UCSD-AML1 (cell line): Measurements from ENCODE around the gene ADAMTS2.
"Not testable (repeated sequence)": the region's sequence is repeated elsewhere in the genome, so short reads cannot be mapped to it uniquely, and the experiment has no call there.

ENCODE experiments used
- DNase-seq: peaks from one replicate; lab custom pipeline; 2025; ENCODE audit not compliant: unreplicated experiment; lab: John Stamatoyannopoulos, UW

Gene ADAMTS2

GRCh38 chr5:179297486-179298180, 47.6 kb downstream of the ADAMTS2 start:
- DNase-seq: no peak

GRCh38 chr5:179297026-179297425, 48.2 kb downstream of the ADAMTS2 start:
- DNase-seq: no peak

DNA sequence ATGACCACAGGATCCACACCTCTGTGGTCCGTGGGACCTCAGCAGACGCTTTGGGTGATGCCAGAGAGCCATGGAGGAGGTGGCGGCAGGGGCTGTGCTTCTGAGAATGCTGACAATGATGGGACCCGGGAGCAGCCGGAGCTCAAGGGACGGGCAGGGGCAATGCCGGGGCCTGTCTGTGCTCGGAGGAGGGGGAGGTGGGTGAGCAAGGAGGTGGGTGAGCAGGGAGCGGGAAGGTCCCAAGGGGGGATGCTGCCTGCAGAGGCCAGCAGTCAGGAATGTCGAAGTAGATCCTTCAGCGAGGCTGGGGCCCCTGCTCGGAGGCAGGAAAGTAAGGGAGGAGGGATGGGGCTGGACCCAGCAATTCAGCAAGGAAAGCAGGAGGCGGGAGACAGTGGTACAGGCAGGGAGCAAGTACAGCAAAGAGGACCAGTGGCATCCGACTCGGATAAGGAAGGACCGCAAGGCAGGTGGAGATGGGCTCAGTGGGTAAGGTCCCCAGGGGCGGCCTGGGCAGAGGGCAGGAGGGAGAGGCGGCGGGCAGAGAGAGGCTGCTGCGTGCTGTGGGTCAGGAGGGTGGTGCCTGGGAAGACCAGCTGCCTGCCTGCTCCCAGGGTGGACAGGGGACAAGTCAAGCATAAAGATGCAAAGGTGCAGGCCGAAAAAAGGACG, 49.0 kb downstream of the ADAMTS2 start:
- no peak for DNase-seq

DNA sequence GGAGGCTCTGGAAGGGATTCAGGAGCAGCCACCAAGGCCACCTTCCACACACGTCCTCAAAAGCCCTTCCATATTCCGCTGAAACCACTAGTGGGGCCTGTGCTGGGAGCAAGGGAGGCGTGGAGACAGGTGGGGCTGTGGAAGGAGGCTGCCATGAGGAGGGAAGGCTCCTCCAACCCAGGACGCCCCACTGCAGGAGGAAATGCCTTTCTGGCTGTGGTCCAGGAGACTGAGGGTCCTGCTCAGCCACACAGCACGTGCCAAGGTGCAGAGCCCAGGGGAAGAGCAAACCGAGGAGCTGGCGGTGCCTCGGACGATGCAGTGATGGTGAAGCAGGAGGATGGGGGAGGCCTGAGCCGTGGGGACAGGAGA, 49.5 kb downstream of the ADAMTS2 start:
- DNase-seq: no peak

GRCh38 chr5:179294891-179295777, 50.1 kb downstream of the ADAMTS2 start:
- no peak for DNase-seq

DNA sequence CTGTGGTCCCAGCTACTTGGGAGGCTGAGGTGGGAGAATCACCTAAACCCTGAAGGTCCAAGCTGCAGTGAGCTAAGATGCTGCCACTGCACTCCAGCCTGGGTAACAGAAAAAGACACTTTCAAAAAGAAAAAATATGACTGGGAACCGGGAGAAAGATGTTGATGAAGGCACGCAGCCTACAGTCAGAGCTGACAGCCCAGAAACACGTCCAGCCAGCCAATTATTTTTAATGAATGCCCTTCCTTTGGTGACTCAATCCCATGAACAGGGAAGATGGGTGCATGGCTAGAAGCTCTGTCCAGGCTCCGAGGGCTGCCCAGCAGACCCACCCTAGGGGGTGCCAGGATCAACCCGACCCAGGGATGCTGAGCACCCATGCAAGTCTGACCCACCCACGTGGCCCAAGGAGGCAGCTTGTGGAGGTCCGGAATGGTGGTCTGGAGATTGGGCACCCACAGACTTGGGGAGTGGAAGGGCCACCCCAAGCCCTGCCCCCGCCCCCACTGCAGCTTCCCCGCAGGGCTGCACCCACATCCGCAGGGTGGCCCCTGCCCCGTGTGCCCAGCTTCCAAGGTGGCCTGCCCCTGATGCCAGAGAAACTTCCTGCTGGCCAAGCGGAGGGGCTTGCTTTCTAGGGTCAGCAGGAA, 51.0 kb downstream of the ADAMTS2 start:
- no peak for DNase-seq

DNA sequence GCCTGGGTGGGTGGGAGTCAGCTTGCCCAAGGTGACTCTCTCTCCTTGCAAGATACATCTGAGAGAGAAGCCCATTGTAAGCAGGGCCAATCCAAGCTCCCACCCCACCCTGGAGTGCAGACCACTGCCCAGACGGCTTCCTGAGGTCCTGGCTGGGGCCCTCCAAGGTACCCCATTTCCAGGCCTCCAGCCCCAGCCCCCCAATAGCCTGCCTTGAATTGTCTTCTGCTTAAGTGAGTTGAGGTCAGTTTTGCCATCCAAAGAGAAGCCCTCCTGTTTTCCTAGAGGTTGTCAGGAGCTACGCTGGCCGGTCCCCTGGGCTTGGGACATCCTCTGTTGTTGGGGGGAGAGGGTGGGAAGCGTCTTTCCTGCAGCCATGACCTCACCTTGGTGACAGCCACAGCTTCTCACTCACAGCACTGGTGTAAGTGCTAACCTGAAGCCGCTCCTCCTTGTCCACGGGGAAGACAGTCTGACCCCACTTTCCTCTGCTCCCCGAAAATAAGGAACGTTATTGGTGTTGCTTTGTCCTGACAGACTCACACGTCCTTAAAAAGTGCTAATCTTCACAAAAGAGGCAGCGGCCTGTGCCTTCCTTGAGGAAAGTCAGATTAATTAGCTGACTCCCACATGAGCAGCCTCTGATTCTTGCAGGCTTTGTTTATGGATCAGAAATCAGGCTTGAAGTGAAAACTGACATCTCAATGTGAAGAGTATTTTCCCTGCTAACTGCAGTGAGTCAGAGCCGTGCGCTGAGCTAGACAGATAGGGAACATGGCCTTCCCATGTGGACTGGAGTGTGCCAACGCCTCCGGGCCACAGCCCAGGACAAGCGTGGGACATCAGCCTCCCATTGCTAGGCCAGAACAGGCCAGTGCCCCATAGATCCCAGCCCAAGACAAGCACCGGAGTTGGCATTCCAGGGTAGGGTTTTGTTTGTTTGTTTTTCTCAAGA, 52.3 kb downstream of the ADAMTS2 start:
- no peak for DNase-seq

DNA sequence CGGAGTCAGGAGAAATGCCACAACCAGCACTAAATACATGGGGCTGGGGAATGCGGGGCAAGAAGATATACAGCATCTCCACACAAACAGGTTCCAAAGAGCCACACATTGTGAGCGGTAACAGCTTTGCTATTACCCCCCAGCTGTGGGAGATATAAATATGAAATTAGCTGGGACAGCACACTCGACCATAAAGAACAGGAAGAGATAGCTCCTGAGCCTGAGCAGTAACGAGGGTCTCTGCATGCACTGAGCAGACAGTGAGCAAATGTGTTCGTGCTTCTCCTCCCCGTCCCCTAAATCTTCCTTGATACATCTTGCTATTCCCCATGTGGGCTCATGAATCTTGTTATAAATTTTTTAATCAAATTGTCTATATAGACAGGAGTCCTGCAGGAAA, 53.1 kb downstream of the ADAMTS2 start:
- no peak for DNase-seq

DNA sequence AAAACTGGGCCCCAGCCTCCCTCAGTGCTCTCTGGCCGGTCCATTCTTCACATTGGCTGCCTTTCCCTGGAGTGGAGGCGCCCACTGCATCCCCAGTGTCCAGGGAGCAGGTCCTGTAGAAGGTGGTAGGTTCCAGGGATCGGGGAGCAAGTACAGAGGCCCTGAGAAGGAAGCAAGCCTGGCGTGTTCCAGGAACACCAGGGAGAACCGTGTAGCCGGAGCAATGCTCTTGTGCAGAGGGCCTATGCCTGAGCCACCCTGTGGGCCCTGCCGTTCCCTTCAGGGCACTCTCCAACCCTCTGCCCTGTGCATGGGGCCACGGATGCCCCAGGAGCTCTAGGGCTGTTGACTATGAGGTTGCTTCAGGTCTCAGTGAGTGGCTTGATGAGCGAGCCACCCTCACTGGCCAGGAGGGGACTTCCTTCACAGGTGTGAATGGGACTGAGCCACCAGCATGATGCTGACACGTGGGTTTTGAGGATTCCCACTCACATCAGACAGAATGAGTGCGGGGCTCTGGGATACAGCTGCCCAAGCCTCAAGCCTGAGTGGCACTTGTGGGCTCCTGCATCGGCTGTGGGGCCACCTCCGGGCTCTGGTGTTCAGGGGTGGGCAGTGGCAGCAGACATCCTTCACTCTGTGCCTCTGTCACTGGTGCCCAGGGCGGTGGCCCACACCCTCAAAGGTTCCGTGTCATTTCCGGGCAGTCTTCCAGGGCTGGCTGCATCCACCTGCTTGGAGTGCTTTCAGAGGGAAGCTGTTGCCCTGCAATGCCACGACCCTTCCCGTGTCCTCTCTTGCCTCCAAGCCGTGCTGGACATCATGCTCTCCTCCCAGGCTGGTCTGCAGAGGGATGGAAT, 54.4 kb downstream of the ADAMTS2 start:
- no peak for DNase-seq

DNA sequence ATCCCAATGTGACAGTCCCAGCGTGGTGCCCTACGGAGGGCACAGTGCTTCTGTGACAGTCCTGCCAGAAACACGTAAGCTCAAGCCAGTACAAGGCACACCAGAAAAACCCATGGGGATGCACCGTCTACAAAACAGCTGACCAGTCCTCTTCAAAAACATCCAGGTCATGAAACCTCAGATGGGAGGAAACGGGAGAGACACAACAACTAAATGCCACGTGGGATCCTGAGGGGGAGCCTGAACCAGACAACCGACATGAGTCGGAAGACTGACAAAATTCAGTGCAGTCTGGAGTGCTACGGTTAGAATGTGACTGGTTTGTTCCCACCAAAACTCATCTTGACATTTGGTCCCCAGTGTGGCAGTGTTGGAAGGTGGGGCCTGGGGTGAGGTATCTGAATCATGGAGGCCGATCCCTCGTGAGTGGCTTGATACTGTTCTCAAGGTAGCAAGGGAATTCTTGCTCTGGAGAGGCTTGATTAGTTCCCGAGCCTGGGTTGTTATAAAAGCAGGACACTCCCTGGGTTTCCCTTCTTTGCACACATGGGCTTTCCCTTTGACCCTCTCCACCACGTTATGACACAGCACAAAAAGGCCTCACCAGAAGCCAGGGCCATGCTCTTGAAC, 55.4 kb downstream of the ADAMTS2 start:
- DNase-seq: no peak

GRCh38 chr5:179288809-179289185, 56.5 kb downstream of the ADAMTS2 start:
- no peak for DNase-seq

DNA sequence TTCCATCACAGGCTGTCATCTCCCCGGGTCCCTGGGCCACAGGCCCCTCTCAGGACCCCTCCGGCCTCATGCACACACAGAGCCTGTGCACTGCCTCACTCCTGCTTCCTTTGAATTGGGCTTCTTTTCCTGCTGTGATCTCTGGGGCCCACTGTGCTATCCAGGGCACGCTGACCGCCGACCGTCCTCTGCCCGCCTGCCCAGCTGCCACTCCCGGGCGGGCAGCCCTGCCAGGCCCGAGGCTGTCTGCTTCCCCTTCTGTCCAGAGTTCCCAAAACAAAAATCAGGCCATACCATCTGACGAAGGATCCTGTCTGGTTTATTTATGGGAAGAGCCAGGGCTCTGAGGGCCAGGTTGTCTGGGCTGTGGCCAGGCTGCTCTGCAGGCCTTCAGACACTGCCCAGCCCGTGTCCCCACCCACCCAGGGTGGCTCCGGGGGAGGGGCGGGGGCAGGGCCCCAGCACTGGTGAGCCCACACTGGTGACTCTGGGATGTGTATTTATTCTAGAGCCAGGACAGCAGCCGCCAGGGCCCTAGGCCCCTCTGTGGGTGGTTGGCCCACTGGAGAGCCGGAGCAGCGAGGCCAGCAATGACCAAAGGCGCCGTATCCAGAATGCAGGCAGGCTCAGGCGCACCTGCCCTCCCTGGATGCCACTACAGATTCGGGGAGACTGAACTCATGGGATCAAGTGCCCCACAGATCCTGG, 57.0 kb downstream of the ADAMTS2 start:
- DNase-seq: no peak

- no peak for DNase-seq
Observed at GRCh38 chr5:179287631-179288030, 57.6 kb downstream of the ADAMTS2 start.

GRCh38 chr5:179287071-179287470, 58.2 kb downstream of the ADAMTS2 start:
- no peak for DNase-seq

- not testable (repeated sequence) for DNase-seq
Observed at GRCh38 chr5:179285776-179286162, 59.5 kb downstream of the ADAMTS2 start.

GRCh38 chr5:179284751-179285631, 60.3 kb downstream of the ADAMTS2 start:
- DNase-seq: no peak

DNA sequence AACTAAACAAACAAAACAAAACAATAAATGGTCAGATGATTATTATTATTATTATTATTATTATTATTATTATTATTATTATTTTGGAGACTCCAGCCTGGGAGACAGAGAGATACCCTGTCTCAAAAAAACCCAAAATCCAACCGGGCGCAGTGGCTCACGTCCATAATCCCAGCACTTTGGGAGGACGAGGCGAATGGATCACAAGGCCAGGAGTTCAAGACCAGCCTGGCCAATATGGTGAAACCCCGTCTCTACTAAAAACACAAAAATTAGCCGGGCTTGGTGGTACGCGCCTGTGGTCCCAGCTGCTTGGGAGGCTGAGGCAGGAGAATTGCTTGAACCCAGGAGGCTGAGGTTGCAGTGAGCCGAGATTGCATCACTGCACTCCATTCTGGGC, 61.4 kb downstream of the ADAMTS2 start:
- DNase-seq: not testable (repeated sequence)
